GM12801 (cell line): ENCODE results near the gene ACKR2.

ENCODE experiments used
- CTCF ChIP-seq: IDR thresholded peaks from one replicate; pipeline ENCODE4 v1.5.1; 2011; ENCODE audit warnings: control low read depth; ENCODE audit not compliant: insufficient read length; ENCODE audit errors: extremely low read depth

The ACKR2 gene

GRCh38 chr3:42772670-42773408 lies 36.4 kb upstream of the ACKR2 start, which contains the start of gene CCDC13:
CCDC13 (minus strand) TSS chr3:42773253; CDS start chr3:42758345, 14,908 bp downstream.
- TF ChIP-seq CTCF = no peak

GRCh38 chr3:42773409-42773751 lies 35.9 kb upstream of the ACKR2 start:
- no peak for TF ChIP-seq CTCF

DNA sequence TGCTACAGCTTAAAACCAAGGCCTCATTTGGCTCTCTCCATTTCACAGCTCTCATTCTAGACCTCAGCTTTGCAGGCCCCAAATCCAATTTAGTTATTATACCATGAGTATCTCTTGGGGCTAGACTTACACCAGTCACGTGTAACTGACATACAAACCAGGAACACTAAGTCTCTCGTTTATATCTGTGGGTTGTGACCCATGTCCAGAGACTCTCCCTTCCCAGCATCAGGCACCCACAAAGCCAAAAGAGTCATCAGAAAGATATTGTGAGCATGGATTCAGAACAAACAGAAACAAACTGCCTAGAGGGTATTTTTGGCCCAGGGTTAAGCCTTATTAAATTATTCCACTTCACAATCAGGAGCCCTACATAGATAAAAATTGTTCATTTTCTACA lies 30.6 kb upstream of the ACKR2 start:
- TF ChIP-seq CTCF = no peak

DNA sequence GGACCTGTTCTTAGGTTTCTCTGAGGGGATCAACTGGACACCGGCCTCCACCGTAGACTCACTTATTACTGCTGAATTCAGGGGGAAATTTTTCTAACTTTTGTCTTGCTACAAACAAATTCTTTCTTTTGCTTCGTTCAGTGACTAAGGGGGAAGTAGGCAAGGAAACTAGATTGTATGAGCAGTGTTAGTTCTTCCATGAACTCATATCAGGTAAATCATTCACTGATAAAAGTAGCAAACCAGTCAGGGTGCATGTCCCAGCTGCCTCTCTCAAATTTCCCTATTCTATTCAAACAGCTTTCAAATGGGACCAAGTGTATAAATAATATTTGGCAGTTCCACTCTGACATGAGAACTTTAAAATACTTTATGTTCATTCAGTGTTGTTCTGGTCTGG lies 28.8 kb upstream of the ACKR2 start:
- no peak for TF ChIP-seq CTCF

DNA sequence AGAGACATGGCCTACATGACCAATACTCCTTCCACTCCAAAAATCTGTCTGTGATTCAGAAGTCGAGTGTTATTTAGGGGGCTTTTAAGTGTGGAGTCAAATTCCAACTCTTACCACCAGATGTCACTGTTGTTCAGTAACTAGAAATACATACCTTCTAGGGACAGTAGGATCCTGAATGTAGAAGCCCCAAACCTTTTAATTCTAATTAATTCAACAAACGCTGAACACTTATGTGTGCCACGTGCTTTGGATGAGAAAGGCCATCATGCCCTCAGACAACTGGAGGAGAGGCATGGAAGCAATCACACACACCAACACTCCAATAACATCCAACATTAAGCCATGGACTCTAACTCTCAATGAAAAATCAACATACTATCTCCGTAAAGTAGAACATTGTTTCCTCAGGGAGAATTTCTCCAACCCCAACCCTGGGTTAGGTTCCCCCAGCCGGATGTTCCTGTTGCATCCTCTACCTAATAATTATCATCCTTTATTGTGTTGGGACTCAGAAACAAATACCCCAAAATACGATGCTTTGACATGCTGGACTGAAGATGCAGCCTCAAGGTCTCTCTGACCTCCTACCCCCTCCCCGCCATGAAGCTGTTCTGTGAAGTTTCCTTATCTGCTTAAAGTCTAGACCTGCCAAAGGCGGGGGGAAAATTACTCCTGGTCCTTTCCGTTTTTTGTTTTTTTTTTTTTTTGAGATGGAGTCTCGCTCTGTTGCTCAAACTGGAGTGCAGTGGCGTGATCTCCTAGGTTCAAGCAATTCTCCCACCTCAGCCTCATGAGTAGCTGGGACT lies 28.1 kb upstream of the ACKR2 start:
- no peak for TF ChIP-seq CTCF

GRCh38 chr3:42786212-42786611 lies 23.0 kb upstream of the ACKR2 start:
- TF ChIP-seq CTCF = no peak

- TF ChIP-seq CTCF = no peak
These were observed 22.6 kb upstream of the ACKR2 start for GRCh38 chr3:42786631-42787030.
